RWPE1 (cell line): ENCODE data around the gene TMEM183A.
"Not testable (repeated sequence)": the region's sequence is repeated elsewhere in the genome, so short reads cannot be mapped to it uniquely, and the experiment has no call there.

ENCODE experiments used
- CTCF ChIA-PET: fragments of 350-600 bp; sonication (Branson Sonifier 250); formaldehyde crosslinking; extraction: SDS; loops from one replicate; lab custom pipeline; 2021; lab: Yijun Ruan, JAX
- POLR2A ChIA-PET: fragments of 400-600 bp; formaldehyde crosslinking; extraction: SDS; loops from one replicate; lab custom pipeline; 2020; ENCODE audit warnings: antibody characterized with exemption; ENCODE audit not compliant: low non-redundant PET; lab: Yijun Ruan, JAX
- DNase-seq: peaks from one replicate; pipeline ENCODE4 v3.0.0; 2012; ENCODE audit warnings: low spot score
- H3K27ac ChIP-seq: fragments of 450-650 bp; 2 replicates; pipeline ENCODE4 v1.5.1; 2017
- TF ChIP-seq, protein P1 (sequence below): fragments of 450-650 bp; conservative IDR thresholded peaks from 2 replicates; pipeline ENCODE4 v1.5.1; 2017; ENCODE audit warnings: low read depth, mild to moderate bottlenecking

The TMEM183A gene

GRCh38 chr1:202972046-202972445, 35.1 kb upstream of the TMEM183A start:
- ChIA-PET POLR2A (interaction anchor here (0.6 kb wide), 1 partner anchor 35 kb away, joined by 3 read pairs; the partner anchor contains the start of gene TMEM183A), CTCF (interaction anchor here (0.6 kb wide), 1 partner anchor 68 kb away, joined by 4 read pairs; no protein-coding TSS in a partner anchor)
- TF ChIP-seq, protein P1, sequence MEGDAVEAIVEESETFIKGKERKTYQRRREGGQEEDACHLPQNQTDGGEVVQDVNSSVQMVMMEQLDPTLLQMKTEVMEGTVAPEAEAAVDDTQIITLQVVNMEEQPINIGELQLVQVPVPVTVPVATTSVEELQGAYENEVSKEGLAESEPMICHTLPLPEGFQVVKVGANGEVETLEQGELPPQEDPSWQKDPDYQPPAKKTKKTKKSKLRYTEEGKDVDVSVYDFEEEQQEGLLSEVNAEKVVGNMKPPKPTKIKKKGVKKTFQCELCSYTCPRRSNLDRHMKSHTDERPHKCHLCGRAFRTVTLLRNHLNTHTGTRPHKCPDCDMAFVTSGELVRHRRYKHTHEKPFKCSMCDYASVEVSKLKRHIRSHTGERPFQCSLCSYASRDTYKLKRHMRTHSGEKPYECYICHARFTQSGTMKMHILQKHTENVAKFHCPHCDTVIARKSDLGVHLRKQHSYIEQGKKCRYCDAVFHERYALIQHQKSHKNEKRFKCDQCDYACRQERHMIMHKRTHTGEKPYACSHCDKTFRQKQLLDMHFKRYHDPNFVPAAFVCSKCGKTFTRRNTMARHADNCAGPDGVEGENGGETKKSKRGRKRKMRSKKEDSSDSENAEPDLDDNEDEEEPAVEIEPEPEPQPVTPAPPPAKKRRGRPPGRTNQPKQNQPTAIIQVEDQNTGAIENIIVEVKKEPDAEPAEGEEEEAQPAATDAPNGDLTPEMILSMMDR, result no peak
- H3K27ac ChIP-seq, result no peak overlapping the region
- no peak for DNase-seq

DNA sequence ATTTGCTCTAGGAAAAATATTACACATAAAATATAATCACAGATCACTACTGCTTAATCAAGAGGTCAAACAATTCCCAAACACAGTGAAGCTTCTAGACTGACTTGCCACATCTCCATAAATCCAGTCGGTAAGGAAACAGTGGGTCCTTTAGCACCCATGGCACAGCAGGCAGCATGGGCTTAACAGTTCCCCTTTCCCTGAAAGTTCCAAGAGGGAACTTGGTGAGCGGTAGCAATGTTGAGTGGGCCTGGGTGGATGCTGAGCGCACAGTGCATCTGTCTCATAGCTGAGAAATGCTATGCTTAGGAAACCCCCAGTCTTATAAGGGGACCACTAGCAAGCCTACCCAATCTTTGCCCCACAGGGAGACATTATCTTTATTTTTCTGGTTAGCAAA, 32.3 kb upstream of the TMEM183A start:
- no peak for DNase-seq
- POLR2A ChIA-PET, result no interaction called here
- TF ChIP-seq, protein P1, result no peak
- CTCF ChIA-PET, result interaction anchor here (1.5 kb wide), 1 partner anchor 25 kb away, joined by 5 read pairs; no protein-coding TSS in a partner anchor
- H3K27ac ChIP-seq, result no peak overlapping the region

DNA sequence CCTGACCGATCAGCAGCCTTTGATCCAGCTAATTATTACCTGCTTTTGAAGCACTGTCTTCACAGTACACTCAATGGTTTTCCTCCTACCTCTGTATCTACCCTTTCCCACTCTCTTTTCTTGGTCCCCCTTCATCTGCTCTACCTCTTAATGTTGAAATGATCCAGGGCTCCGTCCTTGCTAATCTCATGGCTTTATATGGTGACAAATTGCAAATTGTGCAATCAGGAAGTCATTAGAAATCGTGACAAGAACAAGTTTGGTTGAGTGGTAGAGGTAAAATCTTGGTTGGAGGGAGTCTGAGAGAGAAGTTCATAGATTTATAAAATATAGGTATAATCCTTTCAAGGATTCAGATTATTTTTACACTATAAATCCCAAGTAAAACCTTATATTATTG, 30.5 kb upstream of the TMEM183A start:
- H3K27ac ChIP-seq, result no peak overlapping the region
- DNase-seq, result no peak
- TF ChIP-seq, protein P1, result no peak
- POLR2A ChIA-PET, result no interaction called here
- CTCF ChIA-PET, result no interaction called here

DNA sequence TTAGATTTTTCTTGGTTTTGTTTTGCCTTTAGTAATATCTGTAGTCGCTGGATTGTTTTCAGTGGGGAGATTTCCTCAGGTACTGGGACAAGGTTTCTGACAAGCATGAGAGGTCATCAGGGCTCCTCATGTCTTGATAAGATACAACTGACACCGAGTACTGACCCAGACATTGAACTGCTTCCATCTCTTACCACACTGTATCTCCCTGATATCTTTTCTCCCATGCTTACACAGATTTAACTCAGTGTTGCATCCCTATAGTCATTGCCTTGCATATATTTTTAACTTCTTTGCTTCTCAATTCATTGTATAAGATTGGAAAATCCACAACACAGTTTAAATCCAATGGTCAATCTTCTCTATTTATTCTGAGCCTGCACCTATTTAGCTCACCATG, 27.7 kb upstream of the TMEM183A start:
- CTCF ChIA-PET, result interaction anchor here (0.6 kb wide), 1 partner anchor 616 kb away, joined by 3 read pairs; no protein-coding TSS in a partner anchor
- TF ChIP-seq, protein P1, result no peak
- DNase-seq, result no peak
- POLR2A ChIA-PET, result no interaction called here
- H3K27ac ChIP-seq, result no peak overlapping the region

DNA sequence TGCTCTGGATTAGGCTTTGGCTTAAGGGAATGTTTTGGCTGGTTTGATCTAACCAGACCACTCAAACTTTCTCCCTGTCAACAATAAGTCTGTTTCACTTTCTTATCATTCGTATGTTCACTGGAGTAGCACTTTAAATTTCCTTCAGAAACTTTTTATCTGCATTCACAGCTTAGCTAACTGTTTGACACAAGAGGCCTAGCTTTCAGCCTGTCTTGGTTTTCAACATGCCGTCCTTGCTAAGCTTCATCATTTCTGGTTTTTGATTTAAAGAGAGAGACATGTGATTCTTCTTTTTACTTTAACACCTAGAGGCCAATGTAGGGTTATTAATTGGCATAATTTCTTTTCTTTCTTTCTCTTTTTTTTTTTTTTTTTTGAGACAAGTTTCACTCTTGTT, 25.2 kb upstream of the TMEM183A start:
- H3K27ac ChIP-seq, result no peak overlapping the region
- TF ChIP-seq, protein P1, result no peak
- no peak for DNase-seq
- ChIA-PET POLR2A (no interaction called here), CTCF (no interaction called here)

- POLR2A ChIA-PET, result no interaction called here
- TF ChIP-seq, protein P1, result no peak
- H3K27ac ChIP-seq, result no peak overlapping the region
- DNase-seq, result no peak
- CTCF ChIA-PET, result interaction anchor here (0.6 kb wide), 1 partner anchor 12 kb away, joined by 3 read pairs; no protein-coding TSS in a partner anchor
These were observed 24.3 kb upstream of the TMEM183A start for GRCh38 chr1:202982715-202983430.

GRCh38 chr1:202986120-202986519, 21.1 kb upstream of the TMEM183A start:
- DNase-seq, H3K27ac ChIP-seq: not testable (repeated sequence)
- ChIA-PET POLR2A (interaction anchor here (0.6 kb wide), 2 partner anchors 40 to 61 kb away, joined by 4 read pairs; no protein-coding TSS in a partner anchor), CTCF (interaction anchor here (0.5 kb wide), 1 partner anchor 186 kb away, joined by 3 read pairs; no protein-coding TSS in a partner anchor)
